Panc1 (cell line): ENCODE results near the gene MYO1B. TPM values are rescaled to one million over a fixed set of nuclear protein-coding genes. Genes with fewer than 3 reads are reported as not detected.

Experiments
- ATAC-seq: fragments of 200-7000 bp; cut with Tn5 transposase; 2 replicates; pipeline ENCODE4 v1.9.1; 2020; ENCODE audit warnings: mild to moderate bottlenecking, moderate library complexity
- BruUV-seq: library from RNA; stranded (reverse); fragments of 400-500 nt; replicated peaks from 2 replicates; lab custom pipeline; 2021; lab: Mats Ljungman, UMichigan
- CTCF ChIA-PET: fragments of 300-600 bp; sonication (Branson Sonifier 250); formaldehyde crosslinking; loops from one replicate; lab custom pipeline; 2022; ENCODE audit warnings: antibody characterized with exemption; lab: Charles Lee
- POLR2A ChIA-PET: fragments of 300-600 bp; sonication (Branson Sonifier 250); formaldehyde crosslinking; loops from one replicate; lab custom pipeline; 2022; ENCODE audit warnings: antibody characterized with exemption; lab: Charles Lee
- DNase-seq: peaks from one replicate; pipeline ENCODE4 v3.0.0-alpha.2; 2010; ENCODE audit warnings: low read depth, low spot score
- H3K27ac ChIP-seq: 2 replicates; pipeline ENCODE4 v1.5.1; 2011; ENCODE audit warnings: mild to moderate bottlenecking, low read length, inconsistent platforms
- H3K27me3 ChIP-seq: fragments of 200-500 bp; sonication (Bioruptor generic); 2 replicates; pipeline ENCODE4 v1.6.0; 2014; ENCODE audit warnings: low read length, inconsistent platforms; ENCODE audit not compliant: control insufficient read depth, insufficient read depth
- H3K36me3 ChIP-seq: fragments of 200-500 bp; sonication (Bioruptor generic); 2 replicates; pipeline ENCODE4 v1.5.1; 2014; ENCODE audit warnings: inconsistent platforms, mild to moderate bottlenecking, low read length, moderate library complexity; ENCODE audit not compliant: control insufficient read depth, insufficient read depth
- H3K4me1 ChIP-seq: 2 replicates; pipeline ENCODE4 v1.5.1; 2011; ENCODE audit warnings: inconsistent platforms, mild to moderate bottlenecking, low read length, moderate library complexity; ENCODE audit not compliant: control insufficient read depth, insufficient read depth
- H3K4me3 ChIP-seq, 2 experiments: 2 replicates each; pipeline ENCODE4 v1.5.1; 2011 to 2012; ENCODE audit warnings: low read depth in 2 of 2, low read length in 2 of 2, mild to moderate bottlenecking in 2 of 2, inconsistent platforms in 1 of 2, moderate library complexity in 1 of 2
- H3K9me3 ChIP-seq: fragments of 200-500 bp; sonication (Bioruptor generic); 2 replicates; pipeline ENCODE4 v1.5.1; 2014; ENCODE audit warnings: low read depth, mild to moderate bottlenecking, inconsistent platforms, low read length, moderate library complexity; ENCODE audit not compliant: control insufficient read depth, insufficient read depth
- POLR2AphosphoS5 ChIP-seq: IDR thresholded peaks from 2 replicates; pipeline ENCODE4 v1.6.1; 2012; ENCODE audit warnings: mild to moderate bottlenecking, low read depth, low read length, moderate library complexity
- REST ChIP-seq, 2 experiments: IDR thresholded peaks; 2 replicates each; pipeline ENCODE4 v1.6.1; 2011 to 2012; ENCODE audit warnings: low read depth in 2 of 2, control low read depth in 1 of 2, low read length in 1 of 2, mild to moderate bottlenecking in 1 of 2, moderate library complexity in 1 of 2; ENCODE audit not compliant: insufficient read depth in 1 of 2
- SIN3A ChIP-seq: IDR thresholded peaks from 2 replicates; pipeline ENCODE4 v1.6.1; 2012; ENCODE audit warnings: low read depth, mild to moderate bottlenecking, low read length, moderate library complexity, borderline replicate concordance; ENCODE audit not compliant: insufficient read depth
- TCF7L2 ChIP-seq: IDR thresholded peaks from 2 replicates; pipeline ENCODE4 v1.6.1; 2011; ENCODE audit warnings: mild to moderate bottlenecking, low read depth, low read length, inconsistent platforms
- in situ Hi-C: cut with HindIII; loops from 2 replicates; pipeline ENCODE4 v1.10.0; 2016; ENCODE audit warnings: low sequenced_read_pairs, low pct_unique_long_range_greater_than_20kb
- intact Hi-C: fragments of 100-400 bp; cut with micrococcal nuclease; formaldehyde crosslinking; loops from one replicate; pipeline ENCODE4 v1.10.0; 2022; ENCODE audit not compliant: unreplicated experiment
- total RNA-seq: library from RNA; stranded (reverse); gene quantifications from one replicate; pipeline ENCODE4 v1.2.1, GENCODE V29; 2021; ENCODE audit not compliant: unreplicated experiment
- TF ChIP-seq, protein P1 (sequence below): fragments of 450-650 bp; IDR thresholded peaks from 2 replicates; pipeline ENCODE4 v1.5.1; 2017; ENCODE audit warnings: mild to moderate bottlenecking

Gene MYO1B
- total RNA-seq, 1 experiment from 2014 or later, result 51.5 TPM

DNA sequence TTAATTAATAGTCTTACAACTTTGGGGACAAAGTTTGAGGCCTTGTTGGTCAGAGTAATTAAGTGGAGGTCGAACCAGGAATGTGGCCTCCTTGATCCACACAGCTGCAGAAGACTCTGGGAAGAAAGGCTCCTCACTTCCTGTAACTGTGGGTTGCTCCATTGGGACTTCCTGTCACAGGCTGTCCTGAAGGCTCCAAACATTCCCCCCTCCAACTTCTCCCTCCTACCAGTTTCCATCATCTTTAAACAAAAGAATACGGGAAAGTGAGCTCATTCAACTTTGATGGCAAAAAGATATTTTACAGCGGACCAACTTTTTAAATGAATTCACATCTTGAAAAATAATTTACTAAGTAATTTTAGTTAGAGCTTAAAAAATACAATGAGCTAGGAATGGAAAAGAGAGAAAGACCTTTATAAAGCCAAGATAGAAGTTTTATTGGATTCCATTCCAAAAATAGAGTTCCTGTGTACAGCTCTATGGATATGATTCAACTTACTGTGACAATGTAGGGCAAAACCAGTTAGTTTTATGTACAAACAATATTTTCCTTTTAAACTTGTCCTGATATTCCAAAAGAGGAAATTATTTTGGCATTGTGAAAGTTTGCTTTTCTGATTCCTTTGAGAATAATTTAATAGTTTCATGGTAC is 220.7 kb downstream of the MYO1B start:
- ChIA-PET POLR2A (interaction anchor here (0.6 kb wide), 1 partner anchor 204 kb away, joined by 3 read pairs; no protein-coding TSS in a partner anchor), CTCF (no interaction called here)
- DNase-seq (no peak), ATAC-seq (no peak)
- TF ChIP-seq SIN3A, result no peak
- TF ChIP-seq, protein P1, sequence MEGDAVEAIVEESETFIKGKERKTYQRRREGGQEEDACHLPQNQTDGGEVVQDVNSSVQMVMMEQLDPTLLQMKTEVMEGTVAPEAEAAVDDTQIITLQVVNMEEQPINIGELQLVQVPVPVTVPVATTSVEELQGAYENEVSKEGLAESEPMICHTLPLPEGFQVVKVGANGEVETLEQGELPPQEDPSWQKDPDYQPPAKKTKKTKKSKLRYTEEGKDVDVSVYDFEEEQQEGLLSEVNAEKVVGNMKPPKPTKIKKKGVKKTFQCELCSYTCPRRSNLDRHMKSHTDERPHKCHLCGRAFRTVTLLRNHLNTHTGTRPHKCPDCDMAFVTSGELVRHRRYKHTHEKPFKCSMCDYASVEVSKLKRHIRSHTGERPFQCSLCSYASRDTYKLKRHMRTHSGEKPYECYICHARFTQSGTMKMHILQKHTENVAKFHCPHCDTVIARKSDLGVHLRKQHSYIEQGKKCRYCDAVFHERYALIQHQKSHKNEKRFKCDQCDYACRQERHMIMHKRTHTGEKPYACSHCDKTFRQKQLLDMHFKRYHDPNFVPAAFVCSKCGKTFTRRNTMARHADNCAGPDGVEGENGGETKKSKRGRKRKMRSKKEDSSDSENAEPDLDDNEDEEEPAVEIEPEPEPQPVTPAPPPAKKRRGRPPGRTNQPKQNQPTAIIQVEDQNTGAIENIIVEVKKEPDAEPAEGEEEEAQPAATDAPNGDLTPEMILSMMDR, result no peak
- no peak for TF ChIP-seq TCF7L2
- TF ChIP-seq POLR2AphosphoS5, result no peak
- no peak for TF ChIP-seq REST (IDR thresholded peaks at IDR 0.05; ENCODE audit: insufficient read depth in 1 of 2, low read depth in 2 of 2, low read length in 1 of 2)
- Histone ChIP-seq H3K27me3 (no peaks in the 10 kb centered on the region), H3K9me3 (no peaks in the 10 kb centered on the region), H3K27ac (no peak overlapping the region), H3K4me1 (no peaks in the 10 kb centered on the region), H3K4me3 (no peak overlapping the region), H3K36me3 (no peaks in the 10 kb centered on the region)
- intact Hi-C loops, result no loop called here
- in situ Hi-C loops, result no loop called here
- BruUV-seq, result no TSS peak

- intact Hi-C loops (no loop called here), in situ Hi-C loops (no loop called here)
- no peak overlapping the region for H3K27ac ChIP-seq
- H3K27me3 ChIP-seq, result no peaks in the 10 kb centered on the region
- no peaks in the 10 kb centered on the region for H3K4me1 ChIP-seq
- ChIA-PET POLR2A (no interaction called here), CTCF (no interaction called here)
- DNase-seq (no peak), ATAC-seq (no peak)
- H3K4me3 ChIP-seq, result no peak overlapping the region
- no peaks in the 10 kb centered on the region for H3K9me3 ChIP-seq
- no TSS peak for BruUV-seq
- TF ChIP-seq REST (IDR thresholded peaks at IDR 0.05; ENCODE audit: insufficient read depth in 1 of 2, low read depth in 2 of 2, low read length in 1 of 2) (no peak), SIN3A (no peak), TCF7L2 (no peak), POLR2AphosphoS5 (no peak)
- TF ChIP-seq, protein P1, result no peak
- no peaks in the 10 kb centered on the region for H3K36me3 ChIP-seq
Observed at GRCh38 chr2:191467113-191467512, 221.9 kb downstream of the MYO1B start.
